HepG2 (cell line): ENCODE data around the gene PIGV. TPM values are rescaled to one million over a fixed set of nuclear protein-coding genes. Genes with fewer than 3 reads are reported as not detected.

Experiments used
- ARID3A ChIP-seq: IDR thresholded peaks from 2 replicates; pipeline ENCODE4 v1.6.1; 2012; ENCODE audit warnings: low read depth, low read length, improper control_type of control experiment
- CENPX ChIP-seq: sonication (generic); formaldehyde crosslinking; IDR thresholded peaks from 2 replicates; pipeline ENCODE4 v1.9.0; 2021; ENCODE audit warnings: mild to moderate bottlenecking, missing genetic modification reagents, moderate library complexity
- CREBL2 ChIP-seq: sonication (generic); formaldehyde crosslinking; IDR thresholded peaks from 2 replicates; pipeline ENCODE4 v1.8.1; 2023; ENCODE audit warnings: missing genetic modification reagents, mild to moderate bottlenecking, borderline replicate concordance
- E2F5 ChIP-seq: sonication (generic); formaldehyde crosslinking; conservative IDR thresholded peaks from 2 replicates; pipeline ENCODE4 v1.4.0; 2020; ENCODE audit warnings: missing genetic modification reagents
- EZH2 ChIP-seq: conservative IDR thresholded peaks from 2 replicates; pipeline ENCODE4 v1.6.1; 2012; ENCODE audit warnings: mild to moderate bottlenecking, low read depth, low read length, moderate library complexity
- FOXA1 ChIP-seq, 2 experiments: fragments of 450-650 bp in 1 of 2; sonication (generic) in 1 of 2; formaldehyde crosslinking in 1 of 2; IDR thresholded peaks; 2 replicates each; pipeline versions ENCODE4 v1.4.0 to v1.6.1; 2016 to 2020; ENCODE audit warnings: missing genetic modification reagents in 1 of 2
- HBP1 ChIP-seq: IDR thresholded peaks from 2 replicates; pipeline ENCODE4 v1.6.1; 2016; ENCODE audit warnings: low read depth, control low read depth
- HMG20A ChIP-seq: IDR thresholded peaks from 2 replicates; pipeline ENCODE4 v1.6.1; 2016; ENCODE audit warnings: borderline replicate concordance
- PHF20 ChIP-seq: sonication (generic); formaldehyde crosslinking; IDR thresholded peaks from 2 replicates; pipeline ENCODE4 v1.5.0; 2020; ENCODE audit warnings: mild to moderate bottlenecking, missing genetic modification reagents
- SOX13 ChIP-seq, 3 experiments: fragments of 450-650 bp in 1 of 3; sonication (generic) in 1 of 3; formaldehyde crosslinking in 1 of 3; IDR thresholded peaks in 2 of 3; conservative IDR thresholded peaks in 1 of 3; 2 replicates each; pipeline versions ENCODE4 v1.5.0 to v1.6.1; 2016 to 2020; ENCODE audit warnings: antibody characterized with exemption in 1 of 3, mild to moderate bottlenecking in 1 of 3, missing compliant biosample characterization in 1 of 3, missing genetic modification reagents in 1 of 3, moderate library complexity in 1 of 3
- THAP11 ChIP-seq: IDR thresholded peaks from 2 replicates; pipeline ENCODE4 v1.6.1; 2016; ENCODE audit warnings: missing biosample characterization, missing genetic modification reagents
- TRIM22 ChIP-seq: fragments of 450-650 bp; IDR thresholded peaks from 2 replicates; pipeline ENCODE4 v1.6.1; 2017
- ZGPAT ChIP-seq: IDR thresholded peaks from 2 replicates; pipeline ENCODE4 v1.6.1; 2016; ENCODE audit warnings: mild to moderate bottlenecking
- ZNF12 ChIP-seq: sonication (generic); formaldehyde crosslinking; IDR thresholded peaks from 2 replicates; pipeline ENCODE4 v1.5.0; 2020; ENCODE audit warnings: missing genetic modification reagents
- ZNF576 ChIP-seq: sonication (generic); formaldehyde crosslinking; IDR thresholded peaks from 2 replicates; pipeline ENCODE4 v1.4.0; 2020; ENCODE audit warnings: mild to moderate bottlenecking, missing genetic modification reagents
- ZNF589 ChIP-seq: sonication (generic); formaldehyde crosslinking; conservative IDR thresholded peaks from 2 replicates; pipeline ENCODE4 v1.8.0; 2022; ENCODE audit warnings: mild to moderate bottlenecking, moderate library complexity, missing genetic modification reagents
- ZNF639 ChIP-seq: conservative IDR thresholded peaks from 2 replicates; pipeline ENCODE4 v1.6.1; 2018; ENCODE audit warnings: missing genetic modification reagents
- ZNF775 ChIP-seq: sonication (generic); formaldehyde crosslinking; IDR thresholded peaks from 2 replicates; pipeline ENCODE4 v1.4.0; 2020; ENCODE audit warnings: missing genetic modification reagents, mild to moderate bottlenecking, moderate library complexity, borderline replicate concordance
- ZNF850 ChIP-seq: sonication (generic); formaldehyde crosslinking; conservative IDR thresholded peaks from 2 replicates; pipeline ENCODE4 v1.9.0; 2021; ENCODE audit warnings: mild to moderate bottlenecking, missing genetic modification reagents
- polyA plus RNA-seq, 8 experiments: library from polyadenylated mRNA; depleted of rRNA in 3 of 8; stranded (reverse) in 7 of 8; unstranded in 1 of 8; fragments of >200 nt; fragmentation: Illumina TruSeq in 4 of 8; extraction: Trizol in 4 of 8; gene quantifications; 2 replicates each; pipeline versions ENCODE4 v1.2.1 to v1.2.3, GENCODE V29; 2011 to 2016; ENCODE audit warnings: low read depth in 4 of 8, missing spikeins in 1 of 8, mixed read lengths in 1 of 8; ENCODE audit not compliant: insufficient read depth in 1 of 8
- total RNA-seq, 5 experiments: library from RNA; depleted of rRNA; stranded (reverse); fragments of >200 nt; fragmentation: Illumina TruSeq; extraction: Trizol; gene quantifications; 2 replicates each; pipeline ENCODE4 v1.2.3, GENCODE V29; 2016; ENCODE audit warnings: low read depth in 1 of 5

PIGV gene
- total and polyA plus RNA-seq, 2 of the 13 experiments (the other 11 are each of a cell fraction or from before 2014, with no cell fraction given) = 13.5 to 22.7 TPM

- TF ChIP-seq E2F5 (CRISPR knock-in tag) (no peak), ARID3A (no peak), CENPX (CRISPR knock-in tag) (no peak), FOXA1 (IDR thresholded peaks at IDR 0.05) (no peak), FOXA1 (CRISPR knock-in tag; IDR thresholded peaks at IDR 0.05) (peak; percentile 89), ZGPAT (CRISPR knock-in tag) (peak; percentile 82), ZNF639 (CRISPR knock-in tag) (no peak), THAP11 (CRISPR knock-in tag) (peak; percentile 67), PHF20 (CRISPR knock-in tag) (no peak; the same call in 1 of the 2 replicates), SOX13 (IDR thresholded peaks at IDR 0.05) (0 out of 2 replicates have a peak, but pooled peaks have one; percentile 45), SOX13 (CRISPR knock-in tag; conservative IDR thresholded peaks at IDR 0.05 in 1 of 2, IDR thresholded peaks at IDR 0.05 in 1 of 2) (peak in 1 of 2 experiments; percentile 84; a peak in 2 of 4 replicates), ZNF775 (no peak), EZH2 (no peak), HBP1 (no peak; the same call in none of the 2 replicates), ZNF12 (CRISPR knock-in tag) (no peak), ZNF589 (CRISPR knock-in tag) (no peak), TRIM22 (no peak), ZNF850 (CRISPR knock-in tag) (no peak), ZNF576 (CRISPR knock-in tag) (no peak), CREBL2 (CRISPR knock-in tag) (no peak), HMG20A (peak; percentile 85; the same call in 1 of the 2 replicates)
These were observed 3.5 kb upstream of the PIGV start (continued) for GRCh38 chr1:26784023-26784871.
